Hepatocyte (in vitro differentiated cells): ENCODE measurements around the gene THSD4.

Experiments
- EZH2phosphoT487 ChIP-seq: fragments of 200-600 bp; sonication (generic); IDR thresholded peaks from one replicate; pipeline ENCODE4 v1.6.1; 2018; ENCODE audit warnings: antibody characterized with exemption, mild to moderate bottlenecking, low read depth, moderate library complexity; ENCODE audit not compliant: unreplicated experiment, severe bottlenecking
- TF ChIP-seq, protein P1 (sequence below): fragments of 200-600 bp; sonication (generic); IDR thresholded peaks from 2 replicates; pipeline ENCODE4 v1.5.1; 2016; ENCODE audit warnings: antibody characterized with exemption, mild to moderate bottlenecking; ENCODE audit not compliant: poor library complexity

- TF ChIP-seq, protein P1, sequence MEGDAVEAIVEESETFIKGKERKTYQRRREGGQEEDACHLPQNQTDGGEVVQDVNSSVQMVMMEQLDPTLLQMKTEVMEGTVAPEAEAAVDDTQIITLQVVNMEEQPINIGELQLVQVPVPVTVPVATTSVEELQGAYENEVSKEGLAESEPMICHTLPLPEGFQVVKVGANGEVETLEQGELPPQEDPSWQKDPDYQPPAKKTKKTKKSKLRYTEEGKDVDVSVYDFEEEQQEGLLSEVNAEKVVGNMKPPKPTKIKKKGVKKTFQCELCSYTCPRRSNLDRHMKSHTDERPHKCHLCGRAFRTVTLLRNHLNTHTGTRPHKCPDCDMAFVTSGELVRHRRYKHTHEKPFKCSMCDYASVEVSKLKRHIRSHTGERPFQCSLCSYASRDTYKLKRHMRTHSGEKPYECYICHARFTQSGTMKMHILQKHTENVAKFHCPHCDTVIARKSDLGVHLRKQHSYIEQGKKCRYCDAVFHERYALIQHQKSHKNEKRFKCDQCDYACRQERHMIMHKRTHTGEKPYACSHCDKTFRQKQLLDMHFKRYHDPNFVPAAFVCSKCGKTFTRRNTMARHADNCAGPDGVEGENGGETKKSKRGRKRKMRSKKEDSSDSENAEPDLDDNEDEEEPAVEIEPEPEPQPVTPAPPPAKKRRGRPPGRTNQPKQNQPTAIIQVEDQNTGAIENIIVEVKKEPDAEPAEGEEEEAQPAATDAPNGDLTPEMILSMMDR = no peak
- TF ChIP-seq EZH2phosphoT487 = no peak
Measured at GRCh38 chr15:71823801-71824200, 708.5 kb downstream of the THSD4 start.
